ENCODE results near the gene RPRD1A. TPM values are rescaled to one million over a fixed set of nuclear protein-coding genes. Genes with fewer than 3 reads are reported as not detected.

RPRD1A gene
- total and polyA plus RNA-seq, 2 of the 4 experiments (the other 2 are of a cell fraction), result 23.3 to 27.2 TPM

- Histone ChIP-seq H4K8ac (ENCODE audit: low read depth in 2 of 2, low read length in 2 of 2) (no peak overlapping the region), H3K9me3 (ENCODE audit: control insufficient read depth, insufficient read depth, low read length) (no peaks in the 10 kb centered on the region), H3K9ac (ENCODE audit: low read depth, low read length) (no peak overlapping the region), H4K5ac (ENCODE audit: low read depth, low read length) (no peak overlapping the region), H3K4me1 (ENCODE audit: control insufficient read depth, insufficient read depth, low read length) (peaks cover 2% of the 10 kb centered on the region; the same call in 1 of the 2 replicates), H4K91ac (ENCODE audit: insufficient read depth, low read depth, low read length) (no peak overlapping the region), H2BK20ac (ENCODE audit: low read depth, low read length) (no peak overlapping the region), H2AK9ac (replicated peaks; ENCODE audit: low read depth, low read length, poor library complexity) (no peak overlapping the region), H3K23ac (ENCODE audit: low read depth, low read length) (no peak overlapping the region), H2BK15ac (ENCODE audit: low read depth, low read length) (no peak overlapping the region), H3K14ac (replicated peaks; ENCODE audit: low read depth, low read length) (no peak overlapping the region), H2BK5ac (ENCODE audit: low read depth, low read length, poor library complexity, severe bottlenecking) (no peak overlapping the region), H3K4me2 (ENCODE audit: low read depth, low read length) (no peak overlapping the region), H3K4ac (ENCODE audit: low read depth, low read length) (no peak overlapping the region), H3K18ac (ENCODE audit: low read depth, low read length) (no peak overlapping the region), H2AK5ac (ENCODE audit: low read depth, low read length) (no peak overlapping the region), H3K9me1 (ENCODE audit: insufficient read depth, low read length) (no peaks in the 10 kb centered on the region), H3K79me1 (ENCODE audit: low read depth in 1 of 2, low read length in 2 of 2) (no peaks in the 10 kb centered on the region), H3K56ac (ENCODE audit: extremely low read depth, insufficient read depth, low read length) (no peak overlapping the region), H2BK120ac (ENCODE audit: low read depth, low read length) (no peak overlapping the region), H4K20me1 (ENCODE audit: insufficient read depth, low read length) (no peaks in the 10 kb centered on the region), H3K4me3 (ENCODE audit: insufficient read depth, low read depth, low read length) (no peak overlapping the region), H3K27ac (ENCODE audit: insufficient read depth, low read length) (no peak overlapping the region), H2AFZ (replicated peaks; ENCODE audit: low read length, poor library complexity) (no peak overlapping the region), H3K36me3 (ENCODE audit: control insufficient read depth, insufficient read depth, low read length) (no peaks in the 10 kb centered on the region), H3K27me3 (ENCODE audit: control insufficient read depth, insufficient read depth, low read length) (no peaks in the 10 kb centered on the region)
- dilution Hi-C loops (cut with HindIII; ENCODE audit: low sequenced_read_pairs, unreplicated experiment) (no loop called here), intact Hi-C loops (cut with micrococcal nuclease) (loop anchor here (2.0 to 5.0 kb wide), 2 partner anchors 81 to 742 kb away; no protein-coding TSS in a partner anchor), in situ Hi-C loops (cut with MboI; ENCODE audit: low sequenced_read_pairs) (loop anchor here (5.0 kb wide), 1 partner anchor 267 kb away; no protein-coding TSS in a partner anchor)
- no peak for DNase-seq
- BruUV-seq (replicated peaks), result no TSS peak
- POLR2A ChIA-PET (ENCODE audit: unreplicated experiment), result no interaction called here
- TF ChIP-seq MXI1 (IDR thresholded peaks at IDR 0.05; ENCODE audit: borderline replicate concordance, low read depth, low read length) (no peak), RAD21 (IDR thresholded peaks at IDR 0.05; ENCODE audit: low read length) (no peak), MAFK (IDR thresholded peaks at IDR 0.05; ENCODE audit: low read depth, low read length) (no peak), USF2 (IDR thresholded peaks at IDR 0.05; ENCODE audit: low read depth, low read length) (no peak), SMC3 (IDR thresholded peaks at IDR 0.05; ENCODE audit: low read depth, low read length) (no peak), RCOR1 (IDR thresholded peaks at IDR 0.05; ENCODE audit: insufficient replicate concordance, low read length) (no peak), CEBPB (IDR thresholded peaks at IDR 0.05; ENCODE audit: low read depth, low read length) (no peak), BHLHE40 (IDR thresholded peaks at IDR 0.05; ENCODE audit: low read depth, low read length) (no peak), RFX5 (IDR thresholded peaks at IDR 0.05; ENCODE audit: low read depth, low read length) (no peak), ELK1 (IDR thresholded peaks at IDR 0.05; ENCODE audit: borderline replicate concordance, low read depth, low read length) (no peak), CHD1 (IDR thresholded peaks at IDR 0.05; ENCODE audit: low read depth, low read length) (no peak), MAZ (IDR thresholded peaks at IDR 0.05; ENCODE audit: borderline replicate concordance, low read depth, low read length) (no peak), POLR2A (IDR thresholded peaks at IDR 0.05; ENCODE audit: low read depth, low read length) (no peak), FOS (IDR thresholded peaks at IDR 0.05; ENCODE audit: low read depth, low read length) (no peak), NFE2L2 (IDR thresholded peaks at IDR 0.05; ENCODE audit: low read depth, low read length) (no peak)
- TF ChIP-seq, protein P1, sequence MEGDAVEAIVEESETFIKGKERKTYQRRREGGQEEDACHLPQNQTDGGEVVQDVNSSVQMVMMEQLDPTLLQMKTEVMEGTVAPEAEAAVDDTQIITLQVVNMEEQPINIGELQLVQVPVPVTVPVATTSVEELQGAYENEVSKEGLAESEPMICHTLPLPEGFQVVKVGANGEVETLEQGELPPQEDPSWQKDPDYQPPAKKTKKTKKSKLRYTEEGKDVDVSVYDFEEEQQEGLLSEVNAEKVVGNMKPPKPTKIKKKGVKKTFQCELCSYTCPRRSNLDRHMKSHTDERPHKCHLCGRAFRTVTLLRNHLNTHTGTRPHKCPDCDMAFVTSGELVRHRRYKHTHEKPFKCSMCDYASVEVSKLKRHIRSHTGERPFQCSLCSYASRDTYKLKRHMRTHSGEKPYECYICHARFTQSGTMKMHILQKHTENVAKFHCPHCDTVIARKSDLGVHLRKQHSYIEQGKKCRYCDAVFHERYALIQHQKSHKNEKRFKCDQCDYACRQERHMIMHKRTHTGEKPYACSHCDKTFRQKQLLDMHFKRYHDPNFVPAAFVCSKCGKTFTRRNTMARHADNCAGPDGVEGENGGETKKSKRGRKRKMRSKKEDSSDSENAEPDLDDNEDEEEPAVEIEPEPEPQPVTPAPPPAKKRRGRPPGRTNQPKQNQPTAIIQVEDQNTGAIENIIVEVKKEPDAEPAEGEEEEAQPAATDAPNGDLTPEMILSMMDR (conservative IDR thresholded peaks at IDR 0.05; ENCODE audit: low read depth, low read length), result no peak
- WGBS, 2 experiments (ENCODE audit: extremely low coverage in 2 of 2, insufficient read length in 1 of 2), result no CpG with 5 or more reads among the region's 3 CpGs
- ATAC-seq (ENCODE audit: low read depth), result no peak
- CTCF ChIA-PET, result no interaction called here
Measured at GRCh38 chr18:36015629-36016028, 51.7 kb downstream of the RPRD1A start.

Measured in IMR-90 (cell line).